GM12874 (cell line): ENCODE results near the gene C17orf50.

Source experiments
- CTCF ChIP-seq: IDR thresholded peaks from 2 replicates; pipeline ENCODE4 v1.5.1; 2011; ENCODE audit warnings: low read depth, mild to moderate bottlenecking, control low read depth, low read length, moderate library complexity; ENCODE audit not compliant: insufficient read depth

Gene C17orf50

GRCh38 chr17:35749560-35750412, 10.9 kb upstream of the C17orf50 start:
- TF ChIP-seq CTCF, result no peak

GRCh38 chr17:35750526-35751395, 9.9 kb upstream of the C17orf50 start:
- no peak for TF ChIP-seq CTCF

- no peak for TF ChIP-seq CTCF
These were observed 8.2 kb upstream of the C17orf50 start for GRCh38 chr17:35752471-35752870.

- no peak for TF ChIP-seq CTCF
These were observed 7.5 kb upstream of the C17orf50 start, which contains the start of gene GAS2L2 for GRCh38 chr17:35752945-35753764. TSS of gene GAS2L2 (minus strand) at chr17:35753239. CDS start at chr17:35752850, 389 bp downstream.

GRCh38 chr17:35757243-35757642, 3.4 kb upstream of the C17orf50 start:
- no peak for TF ChIP-seq CTCF

- TF ChIP-seq CTCF, result no peak
These were observed 914 bp downstream of the C17orf50 start for GRCh38 chr17:35761601-35762000.
